Ectodermal cell (in vitro differentiated cells): Measurements from ENCODE around the gene TRPC1.
"Not testable (repeated sequence)": the region's sequence is repeated elsewhere in the genome, so short reads cannot be mapped to it uniquely, and the experiment has no call there.

Experiments
- H3K27ac ChIP-seq: 2 replicates; pipeline ENCODE4 v1.7.0; 2013; ENCODE audit warnings: mild to moderate bottlenecking, low read depth, low read length; ENCODE audit not compliant: insufficient read depth, poor library complexity, severe bottlenecking
- H3K27me3 ChIP-seq: 2 replicates; pipeline ENCODE4 v1.7.0; 2013; ENCODE audit warnings: mild to moderate bottlenecking, low read length; ENCODE audit not compliant: insufficient read depth, control insufficient read depth, poor library complexity, severe bottlenecking
- H3K36me3 ChIP-seq: one replicate; pipeline ENCODE4 v1.7.0; 2013; ENCODE audit warnings: low read length; ENCODE audit not compliant: control insufficient read depth, insufficient read depth
- H3K4me1 ChIP-seq: one replicate; pipeline ENCODE4 v1.7.0; 2013; ENCODE audit warnings: low read length; ENCODE audit not compliant: control insufficient read depth, insufficient read depth
- H3K4me3 ChIP-seq: 2 replicates; pipeline ENCODE4 v1.7.0; 2013; ENCODE audit warnings: low read depth, low read length, control low read depth; ENCODE audit not compliant: insufficient read depth
- H3K9me3 ChIP-seq: 2 replicates; pipeline ENCODE4 v1.7.0; 2013; ENCODE audit warnings: mild to moderate bottlenecking, low read length, moderate library complexity; ENCODE audit not compliant: control insufficient read depth
- WGBS, 2 experiments: methylation state at CpG; one replicate each; pipeline ENCODE4 v1.1.7; 2013; ENCODE audit warnings: missing lambda C conversion rate in 2 of 2; 5-methylcytosine and 5-hydroxymethylcytosine counted together

Gene TRPC1

GRCh38 chr3:142750531-142750930 lies 26.7 kb downstream of the TRPC1 start:
- H3K27me3 ChIP-seq, H3K9me3 ChIP-seq, H3K4me3 ChIP-seq, H3K27ac ChIP-seq, H3K4me1 ChIP-seq: not testable (repeated sequence)
- 85 to 93% methylated on average over 3 to 4 of the region's 4 CpGs for WGBS, 2 experiments
- H3K36me3 ChIP-seq: peaks cover 10% of the 10 kb centered on the region

GRCh38 chr3:142752605-142753004 lies 28.8 kb downstream of the TRPC1 start:
- WGBS, 2 experiments: 90 to 95% methylated on average over 2 to 4 of the region's 4 CpGs
- not testable (repeated sequence) for H3K9me3 ChIP-seq, H3K27me3 ChIP-seq, H3K4me3 ChIP-seq, H3K27ac ChIP-seq, H3K4me1 ChIP-seq
- H3K36me3 ChIP-seq: peaks cover 10% of the 10 kb centered on the region

- H3K36me3 ChIP-seq: peaks cover 4% of the 10 kb centered on the region
- H3K27ac ChIP-seq: no peak overlapping the region
- no peak overlapping the region for H3K4me3 ChIP-seq
- H3K27me3 ChIP-seq: no peaks in the 10 kb centered on the region
- no peaks in the 10 kb centered on the region for H3K9me3 ChIP-seq
- no peaks in the 10 kb centered on the region for H3K4me1 ChIP-seq
- 90 to 97% methylated on average over 1 of the region's 1 CpG for WGBS, 2 experiments
Measured at GRCh38 chr3:142754494-142754893, 30.7 kb downstream of the TRPC1 start.

GRCh38 chr3:142768338-142768737 lies 44.5 kb downstream of the TRPC1 start:
- Histone ChIP-seq H3K27ac (no peak overlapping the region), H3K9me3 (no peaks in the 10 kb centered on the region), H3K4me1 (no peaks in the 10 kb centered on the region), H3K36me3 (no peaks in the 10 kb centered on the region), H3K27me3 (no peaks in the 10 kb centered on the region), H3K4me3 (no peak overlapping the region)

GRCh38 chr3:142777927-142778326 lies 54.1 kb downstream of the TRPC1 start:
- Histone ChIP-seq H3K4me3 (no peak overlapping the region), H3K4me1 (no peaks in the 10 kb centered on the region), H3K36me3 (no peaks in the 10 kb centered on the region), H3K9me3 (no peaks in the 10 kb centered on the region), H3K27me3 (no peaks in the 10 kb centered on the region), H3K27ac (no peak overlapping the region)

GRCh38 chr3:142778541-142778940 lies 54.7 kb downstream of the TRPC1 start:
- no peak overlapping the region for H3K27ac ChIP-seq
- no peak overlapping the region for H3K4me3 ChIP-seq
- H3K36me3 ChIP-seq: no peaks in the 10 kb centered on the region
- WGBS, 2 experiments: 90 to 91% methylated on average over 2 of the region's 2 CpGs
- H3K27me3 ChIP-seq: no peaks in the 10 kb centered on the region
- no peaks in the 10 kb centered on the region for H3K4me1 ChIP-seq
- H3K9me3 ChIP-seq: no peaks in the 10 kb centered on the region

- H3K27ac ChIP-seq: no peak overlapping the region
- no peaks in the 10 kb centered on the region for H3K27me3 ChIP-seq
- no peaks in the 10 kb centered on the region for H3K36me3 ChIP-seq
- H3K4me1 ChIP-seq: no peaks in the 10 kb centered on the region
- H3K4me3 ChIP-seq: no peak overlapping the region
- no peaks in the 10 kb centered on the region for H3K9me3 ChIP-seq
Measured at GRCh38 chr3:142779591-142779990, 55.8 kb downstream of the TRPC1 start.

GRCh38 chr3:142782616-142783015 lies 58.8 kb downstream of the TRPC1 start:
- WGBS, 2 experiments: 94 to 98% methylated on average over 2 of the region's 2 CpGs
- Histone ChIP-seq H3K4me3 (no peak overlapping the region), H3K9me3 (no peaks in the 10 kb centered on the region)

DNA sequence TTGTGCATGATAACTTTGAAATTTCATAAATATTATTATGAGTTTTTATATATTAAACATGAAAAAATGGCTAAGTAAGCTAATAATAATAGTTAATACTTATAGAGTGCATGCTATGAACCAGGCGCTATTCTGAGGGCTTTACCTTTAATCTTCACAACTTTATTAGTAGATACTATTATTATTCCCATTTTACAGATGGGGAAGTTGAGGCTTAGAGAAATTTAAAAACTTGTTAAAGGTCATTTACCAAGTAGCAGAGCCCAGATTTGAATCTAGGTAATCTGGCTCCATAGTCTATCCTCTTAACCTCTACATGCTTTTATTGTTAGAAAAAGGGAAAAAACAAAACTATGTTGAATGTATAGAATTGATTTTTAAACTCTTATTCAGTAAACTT lies 60.4 kb downstream of the TRPC1 start:
- H3K27ac ChIP-seq: no peak overlapping the region
- no peaks in the 10 kb centered on the region for H3K9me3 ChIP-seq
- no peaks in the 10 kb centered on the region for H3K36me3 ChIP-seq
- no peak overlapping the region for H3K4me3 ChIP-seq
- WGBS, 2 experiments: no CpG with 5 or more reads among the region's 1 CpG
- no peaks in the 10 kb centered on the region for H3K27me3 ChIP-seq
- no peaks in the 10 kb centered on the region for H3K4me1 ChIP-seq

More at GRCh38 chr3:142782616-142783015, 58.8 kb downstream of the TRPC1 start:
- Histone ChIP-seq H3K4me1 (no peaks in the 10 kb centered on the region), H3K27me3 (no peaks in the 10 kb centered on the region), H3K36me3 (no peaks in the 10 kb centered on the region), H3K27ac (no peak overlapping the region)

DNA sequence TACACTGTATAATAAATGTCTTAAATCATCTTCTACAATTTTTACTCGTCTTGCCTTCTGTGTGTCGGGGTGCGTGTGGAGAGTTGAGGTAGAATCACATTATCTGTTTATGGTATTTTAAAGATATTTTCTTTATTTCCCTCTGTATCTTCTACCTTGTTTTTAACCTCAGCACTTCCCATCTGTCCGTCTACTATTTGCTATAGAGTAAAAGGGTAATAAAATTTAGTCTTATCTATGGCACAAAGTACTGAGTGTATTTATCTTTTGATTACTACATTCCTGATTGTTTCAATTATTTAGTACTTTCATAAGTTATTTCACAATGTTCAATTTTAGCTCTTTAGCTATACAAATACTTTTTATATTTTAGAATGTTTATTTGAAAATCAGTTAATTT lies 62.2 kb downstream of the TRPC1 start:
- Histone ChIP-seq H3K27me3 (no peaks in the 10 kb centered on the region), H3K27ac (no peak overlapping the region), H3K36me3 (no peaks in the 10 kb centered on the region), H3K9me3 (no peaks in the 10 kb centered on the region), H3K4me3 (no peak overlapping the region), H3K4me1 (peaks cover 3% of the 10 kb centered on the region)
- WGBS, 2 experiments: no CpG with 5 or more reads among the region's 4 CpGs

DNA sequence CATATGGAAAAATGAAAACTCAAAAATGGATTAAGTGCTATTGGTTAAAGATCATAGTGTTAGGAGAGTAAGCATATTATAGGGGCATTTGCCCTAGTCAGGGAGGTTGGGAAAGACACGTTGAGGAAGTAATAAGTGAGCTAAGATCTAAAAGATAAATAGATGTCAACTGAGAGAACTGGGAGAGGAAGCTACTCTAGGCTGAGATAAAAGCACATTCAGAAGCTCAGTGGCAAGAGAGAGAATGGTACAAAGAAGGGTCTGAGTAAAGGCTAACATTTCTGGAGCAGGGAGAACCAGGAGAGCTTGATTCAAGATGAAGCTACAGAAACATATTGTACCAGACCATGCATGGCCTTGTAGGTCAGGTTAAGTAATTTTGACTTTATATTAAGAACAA lies 63.9 kb downstream of the TRPC1 start:
- H3K4me3 ChIP-seq: no peak overlapping the region
- H3K27ac ChIP-seq: no peak overlapping the region
- H3K4me1 ChIP-seq: peaks cover 3% of the 10 kb centered on the region
- 95 to 96% methylated on average over 1 of the region's 1 CpG for WGBS, 2 experiments
- H3K27me3 ChIP-seq: no peaks in the 10 kb centered on the region
- H3K9me3 ChIP-seq: no peaks in the 10 kb centered on the region
- H3K36me3 ChIP-seq: no peaks in the 10 kb centered on the region
